A673 (cell line): ENCODE results near the gene GARNL3.

Experiments used
- EZH2 ChIP-seq: fragments of 200-600 bp; sonication (generic); IDR thresholded peaks from 2 replicates; pipeline ENCODE4 v1.6.1; 2017; ENCODE audit warnings: borderline replicate concordance, low read depth, mild to moderate bottlenecking, mixed read lengths, antibody characterized with exemption, low read length; ENCODE audit not compliant: poor library complexity, severe bottlenecking
- TF ChIP-seq, protein P1 (sequence below): fragments of 300-800, 200-600 bp; sonication (generic); conservative IDR thresholded peaks from 2 replicates; pipeline ENCODE4 v1.5.1; 2017; ENCODE audit warnings: low read depth, mild to moderate bottlenecking, antibody characterized with exemption, low read length, moderate library complexity, mixed read lengths

DNA sequence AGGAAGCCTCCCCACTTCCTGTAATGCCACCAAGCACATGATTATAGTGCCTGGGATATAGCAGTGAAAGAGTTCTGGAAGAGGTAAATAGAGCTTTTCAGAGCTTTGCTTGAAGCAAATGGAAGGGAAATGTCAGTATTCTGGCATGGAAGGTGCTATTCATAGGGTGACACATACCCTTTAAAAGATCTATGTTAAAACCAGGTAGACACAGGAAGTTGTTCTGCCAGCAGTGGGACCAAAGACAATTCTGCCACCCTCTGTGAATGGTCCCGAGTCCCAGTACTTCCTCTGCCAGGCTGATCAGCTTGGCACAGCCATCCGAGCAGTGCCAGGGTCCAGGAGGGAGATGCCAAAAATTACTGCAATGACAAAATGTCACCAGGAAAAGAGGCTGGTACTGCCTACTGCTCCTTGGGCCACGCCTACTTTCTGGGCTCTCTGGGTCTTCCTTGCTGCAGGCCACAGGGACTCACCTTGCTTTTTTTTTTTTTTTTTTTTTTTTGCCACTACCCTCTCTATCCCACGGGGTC lies 26.7 kb downstream of the GARNL3 start:
- TF ChIP-seq, protein P1, sequence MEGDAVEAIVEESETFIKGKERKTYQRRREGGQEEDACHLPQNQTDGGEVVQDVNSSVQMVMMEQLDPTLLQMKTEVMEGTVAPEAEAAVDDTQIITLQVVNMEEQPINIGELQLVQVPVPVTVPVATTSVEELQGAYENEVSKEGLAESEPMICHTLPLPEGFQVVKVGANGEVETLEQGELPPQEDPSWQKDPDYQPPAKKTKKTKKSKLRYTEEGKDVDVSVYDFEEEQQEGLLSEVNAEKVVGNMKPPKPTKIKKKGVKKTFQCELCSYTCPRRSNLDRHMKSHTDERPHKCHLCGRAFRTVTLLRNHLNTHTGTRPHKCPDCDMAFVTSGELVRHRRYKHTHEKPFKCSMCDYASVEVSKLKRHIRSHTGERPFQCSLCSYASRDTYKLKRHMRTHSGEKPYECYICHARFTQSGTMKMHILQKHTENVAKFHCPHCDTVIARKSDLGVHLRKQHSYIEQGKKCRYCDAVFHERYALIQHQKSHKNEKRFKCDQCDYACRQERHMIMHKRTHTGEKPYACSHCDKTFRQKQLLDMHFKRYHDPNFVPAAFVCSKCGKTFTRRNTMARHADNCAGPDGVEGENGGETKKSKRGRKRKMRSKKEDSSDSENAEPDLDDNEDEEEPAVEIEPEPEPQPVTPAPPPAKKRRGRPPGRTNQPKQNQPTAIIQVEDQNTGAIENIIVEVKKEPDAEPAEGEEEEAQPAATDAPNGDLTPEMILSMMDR, result no peak
- no peak for TF ChIP-seq EZH2
